ENCODE results near the gene CUEDC1. TPM values are rescaled to one million over a fixed set of nuclear protein-coding genes. Genes with fewer than 3 reads are reported as not detected.

CUEDC1 gene
- polyA plus RNA-seq, 4 donors: 1.6 to 14.9 (median 6.1) TPM

GRCh38 chr17:57861790-57862693 is 93.2 kb downstream of the CUEDC1 start:
- H3K4me3 ChIP-seq (ENCODE audit: low read depth in 1 of 3, low read length in 3 of 3): peak overlapping the region in 2 of 3 donors; percentile 46 to 47
- FAIRE-seq (no peak), DNase-seq (peak; percentile 85 to 88)
- H3K4me1 ChIP-seq (ENCODE audit: control insufficient read depth in 3 of 3, insufficient read depth in 2 of 3, low read depth in 1 of 3, low read length in 2 of 3): peaks cover 0 to 28% (median 6%) of the 10 kb centered on the region in 3 donors
- no peaks in the 10 kb centered on the region for H3K9me3 ChIP-seq (ENCODE audit: control insufficient read depth in 2 of 2, insufficient read depth in 1 of 2, low read depth in 1 of 2, low read length in 1 of 2)
- no peaks in the 10 kb centered on the region for H3K27me3 ChIP-seq (ENCODE audit: control insufficient read depth in 3 of 3, insufficient read depth in 3 of 3, low read length in 3 of 3)
- H3K27ac ChIP-seq (ENCODE audit: low read depth in 1 of 3, low read length in 2 of 3): peak overlapping the region; percentile 39 to 97 (median 86)
- peaks cover 0 to 25% (median 0%) of the 10 kb centered on the region in 3 donors for H3K36me3 ChIP-seq (ENCODE audit: control insufficient read depth in 3 of 3, insufficient read depth in 2 of 3, low read depth in 1 of 3, low read length in 3 of 3)
- WGBS, 3 donors: 8 to 18% (median 11%) methylated on average over 22 to 58 of the region's 58 CpGs

- Histone ChIP-seq H3K4me3 (ENCODE audit: low read depth in 1 of 3, low read length in 3 of 3) (peak overlapping the region in 2 of 3 donors; percentile 46 to 47), H3K27me3 (ENCODE audit: control insufficient read depth in 3 of 3, insufficient read depth in 3 of 3, low read length in 3 of 3) (no peaks in the 10 kb centered on the region), H3K9me3 (ENCODE audit: control insufficient read depth in 2 of 2, insufficient read depth in 1 of 2, low read depth in 1 of 2, low read length in 1 of 2) (no peaks in the 10 kb centered on the region), H3K4me1 (ENCODE audit: control insufficient read depth in 3 of 3, insufficient read depth in 2 of 3, low read depth in 1 of 3, low read length in 2 of 3) (peaks cover 0 to 32% (median 6%) of the 10 kb centered on the region in 3 donors), H3K27ac (ENCODE audit: low read depth in 1 of 3, low read length in 2 of 3) (peak overlapping the region; percentile 39 to 97 (median 86)), H3K36me3 (ENCODE audit: control insufficient read depth in 3 of 3, insufficient read depth in 2 of 3, low read depth in 1 of 3, low read length in 3 of 3) (peaks cover 0 to 17% (median 0%) of the 10 kb centered on the region in 3 donors)
- 1 to 2% (median 1%) methylated on average over 27 to 34 of the region's 34 CpGs for WGBS, 3 donors
- FAIRE-seq (no peak), DNase-seq (peak; percentile 87 to 89)
These were observed 94.0 kb downstream of the CUEDC1 start for GRCh38 chr17:57861000-57861789.

- Histone ChIP-seq H3K27me3 (ENCODE audit: control insufficient read depth in 3 of 3, insufficient read depth in 3 of 3, low read length in 3 of 3) (no peaks in the 10 kb centered on the region), H3K36me3 (ENCODE audit: control insufficient read depth in 3 of 3, insufficient read depth in 2 of 3, low read depth in 1 of 3, low read length in 3 of 3) (peaks cover 0 to 12% (median 0%) of the 10 kb centered on the region in 3 donors), H3K27ac (ENCODE audit: low read depth in 1 of 3, low read length in 2 of 3) (peak overlapping the region; percentile 39 to 97 (median 86)), H3K9me3 (ENCODE audit: control insufficient read depth in 2 of 2, insufficient read depth in 1 of 2, low read depth in 1 of 2, low read length in 1 of 2) (no peaks in the 10 kb centered on the region), H3K4me3 (ENCODE audit: low read depth in 1 of 3, low read length in 3 of 3) (no peak overlapping the region), H3K4me1 (ENCODE audit: control insufficient read depth in 3 of 3, insufficient read depth in 2 of 3, low read depth in 1 of 3, low read length in 2 of 3) (peaks cover 0 to 39% (median 6%) of the 10 kb centered on the region in 3 donors)
- no peak for FAIRE-seq
- WGBS, 3 donors: 33 to 66% (median 53%) methylated on average over 6 of the region's 6 CpGs
- no peak for DNase-seq
These were observed 94.7 kb downstream of the CUEDC1 start for GRCh38 chr17:57860414-57860999.

GRCh38 chr17:57859601-57860413 is 95.4 kb downstream of the CUEDC1 start:
- DNase-seq (no peak), FAIRE-seq (no peak)

GRCh38 chr17:57858838-57859237 is 96.4 kb downstream of the CUEDC1 start:
- Histone ChIP-seq H3K27me3 (ENCODE audit: control insufficient read depth in 3 of 3, insufficient read depth in 3 of 3, low read length in 3 of 3) (no peaks in the 10 kb centered on the region), H3K9me3 (ENCODE audit: control insufficient read depth in 2 of 2, insufficient read depth in 1 of 2, low read depth in 1 of 2, low read length in 1 of 2) (no peaks in the 10 kb centered on the region), H3K36me3 (ENCODE audit: control insufficient read depth in 3 of 3, insufficient read depth in 2 of 3, low read depth in 1 of 3, low read length in 3 of 3) (peaks cover 0 to 2% (median 0%) of the 10 kb centered on the region in 3 donors), H3K4me3 (ENCODE audit: low read depth in 1 of 3, low read length in 3 of 3) (no peak overlapping the region), H3K4me1 (ENCODE audit: control insufficient read depth in 3 of 3, insufficient read depth in 2 of 3, low read depth in 1 of 3, low read length in 2 of 3) (peaks cover 0 to 49% (median 6%) of the 10 kb centered on the region in 3 donors), H3K27ac (ENCODE audit: low read depth in 1 of 3, low read length in 2 of 3) (no peak overlapping the region)
- no peak for DNase-seq
- WGBS, 3 donors: 85 to 88% (median 87%) methylated on average over 5 of the region's 5 CpGs
- no peak for FAIRE-seq

More at GRCh38 chr17:57859601-57860413, 95.4 kb downstream of the CUEDC1 start:
- H3K27me3 ChIP-seq (ENCODE audit: control insufficient read depth in 3 of 3, insufficient read depth in 3 of 3, low read length in 3 of 3): no peaks in the 10 kb centered on the region
- H3K9me3 ChIP-seq (ENCODE audit: control insufficient read depth in 2 of 2, insufficient read depth in 1 of 2, low read depth in 1 of 2, low read length in 1 of 2): no peaks in the 10 kb centered on the region
- H3K4me1 ChIP-seq (ENCODE audit: control insufficient read depth in 3 of 3, insufficient read depth in 2 of 3, low read depth in 1 of 3, low read length in 2 of 3): peaks cover 0 to 46% (median 6%) of the 10 kb centered on the region in 3 donors
- H3K27ac ChIP-seq (ENCODE audit: low read depth in 1 of 3, low read length in 2 of 3): peak overlapping the region in 1 of 3 donors; percentile 97
- no peak overlapping the region for H3K4me3 ChIP-seq (ENCODE audit: low read depth in 1 of 3, low read length in 3 of 3)
- 52 to 57% (median 55%) methylated on average over 13 of the region's 13 CpGs for WGBS, 3 donors
- peaks cover 0 to 6% (median 0%) of the 10 kb centered on the region in 3 donors for H3K36me3 ChIP-seq (ENCODE audit: control insufficient read depth in 3 of 3, insufficient read depth in 2 of 3, low read depth in 1 of 3, low read length in 3 of 3)

- DNase-seq (no peak), FAIRE-seq (no peak)
- Histone ChIP-seq H3K9me3 (ENCODE audit: control insufficient read depth in 2 of 2, insufficient read depth in 1 of 2, low read depth in 1 of 2, low read length in 1 of 2) (no peaks in the 10 kb centered on the region), H3K36me3 (ENCODE audit: control insufficient read depth in 3 of 3, insufficient read depth in 2 of 3, low read depth in 1 of 3, low read length in 3 of 3) (no peaks in the 10 kb centered on the region), H3K4me1 (ENCODE audit: control insufficient read depth in 3 of 3, insufficient read depth in 2 of 3, low read depth in 1 of 3, low read length in 2 of 3) (peaks cover 6 to 59% (median 10%) of the 10 kb centered on the region in 3 donors), H3K4me3 (ENCODE audit: low read depth in 1 of 3, low read length in 3 of 3) (no peak overlapping the region), H3K27ac (ENCODE audit: low read depth in 1 of 3, low read length in 2 of 3) (no peak overlapping the region), H3K27me3 (ENCODE audit: control insufficient read depth in 3 of 3, insufficient read depth in 3 of 3, low read length in 3 of 3) (no peaks in the 10 kb centered on the region)
- WGBS, 3 donors: 77 to 86% (median 86%) methylated on average over 10 of the region's 10 CpGs
These were observed 98.2 kb downstream of the CUEDC1 start for GRCh38 chr17:57856792-57857620.

- FAIRE-seq: no peak
- Histone ChIP-seq H3K27ac (ENCODE audit: low read depth in 1 of 3, low read length in 2 of 3) (peak overlapping the region in 1 of 3 donors; percentile 44), H3K27me3 (ENCODE audit: control insufficient read depth in 3 of 3, insufficient read depth in 3 of 3, low read length in 3 of 3) (no peaks in the 10 kb centered on the region), H3K4me1 (ENCODE audit: control insufficient read depth in 3 of 3, insufficient read depth in 2 of 3, low read depth in 1 of 3, low read length in 2 of 3) (peaks cover 12 to 52% (median 13%) of the 10 kb centered on the region in 3 donors), H3K4me3 (ENCODE audit: low read depth in 1 of 3, low read length in 3 of 3) (no peak overlapping the region), H3K9me3 (ENCODE audit: control insufficient read depth in 2 of 2, insufficient read depth in 1 of 2, low read depth in 1 of 2, low read length in 1 of 2) (no peaks in the 10 kb centered on the region), H3K36me3 (ENCODE audit: control insufficient read depth in 3 of 3, insufficient read depth in 2 of 3, low read depth in 1 of 3, low read length in 3 of 3) (no peaks in the 10 kb centered on the region)
- peak in 1 of 2 donors; percentile 54 for DNase-seq
- WGBS, 3 donors: 54 to 59% (median 57%) methylated on average over 6 of the region's 6 CpGs
These were observed 99.7 kb downstream of the CUEDC1 start for GRCh38 chr17:57855391-57856035.
